SKM-1 (cell line): ENCODE results near the gene ST3GAL2.
"Not testable (repeated sequence)": the region's sequence is repeated elsewhere in the genome, so short reads cannot be mapped to it uniquely, and the experiment has no call there.

Source experiments
- DNase-seq: peaks from one replicate; lab custom pipeline; 2025; ENCODE audit not compliant: unreplicated experiment; lab: John Stamatoyannopoulos, UW

Gene ST3GAL2

GRCh38 chr16:70468776-70469525 is 30.1 kb upstream of the ST3GAL2 start:
- DNase-seq, result no peak

- no peak for DNase-seq
Observed at GRCh38 chr16:70467608-70468007, 28.7 kb upstream of the ST3GAL2 start.

GRCh38 chr16:70467113-70467512 is 28.2 kb upstream of the ST3GAL2 start:
- no peak for DNase-seq

- no peak for DNase-seq
Observed at GRCh38 chr16:70466805-70467076, 27.8 kb upstream of the ST3GAL2 start.

- DNase-seq, result no peak
Observed at GRCh38 chr16:70465999-70466804, 27.3 kb upstream of the ST3GAL2 start.

GRCh38 chr16:70463235-70463634 is 24.3 kb upstream of the ST3GAL2 start:
- no peak for DNase-seq

- DNase-seq, result no peak
Observed at GRCh38 chr16:70460737-70461261, 21.9 kb upstream of the ST3GAL2 start.

GRCh38 chr16:70457446-70458166 is 18.7 kb upstream of the ST3GAL2 start:
- no peak for DNase-seq

GRCh38 chr16:70455910-70456309 is 17.0 kb upstream of the ST3GAL2 start:
- DNase-seq, result no peak

- DNase-seq, result no peak
Observed at GRCh38 chr16:70454222-70455034, 15.5 kb upstream of the ST3GAL2 start, which contains the start of gene FCSK. TSS of gene FCSK (plus strand) at chr16:70454595. CDS start at chr16:70463191, 8,596 bp downstream.

- no peak for DNase-seq
Observed at GRCh38 chr16:70453892-70454221, 15.0 kb upstream of the ST3GAL2 start.

GRCh38 chr16:70453117-70453891 is 14.4 kb upstream of the ST3GAL2 start:
- DNase-seq, result no peak

GRCh38 chr16:70451004-70451340 is 12.1 kb upstream of the ST3GAL2 start:
- not testable (repeated sequence) for DNase-seq

GRCh38 chr16:70450142-70451003 is 11.5 kb upstream of the ST3GAL2 start:
- not testable (repeated sequence) for DNase-seq

GRCh38 chr16:70448075-70448474 is 9.2 kb upstream of the ST3GAL2 start:
- DNase-seq, result no peak

- no peak for DNase-seq
Observed at GRCh38 chr16:70444249-70445063, 5.6 kb upstream of the ST3GAL2 start.

GRCh38 chr16:70442344-70442743 is 3.4 kb upstream of the ST3GAL2 start:
- DNase-seq, result no peak

- no peak for DNase-seq
Observed at GRCh38 chr16:70441406-70441990, 2.6 kb upstream of the ST3GAL2 start.
